ENCODE data around the gene ARHGEF12. TPM values are rescaled to one million over a fixed set of nuclear protein-coding genes. Genes with fewer than 3 reads are reported as not detected.

Gene ARHGEF12
- total RNA-seq, 4 donors from 2014 or later: 75.9 to 116 (median 94.3) TPM

- intact Hi-C loops (cut with DNase I; ENCODE audit: low total_unique reads) (no loop called here), in situ Hi-C loops (cut with MboI; ENCODE audit: low pct_ligation_motif_present in 1 of 4, low pct_unique_long_range_greater_than_20kb in 1 of 4, low sequenced_read_pairs in 3 of 4) (no loop called here)
- H3K27me3 ChIP-seq: no peaks in the 10 kb centered on the region
- H3K36me3 ChIP-seq: peaks cover 0 to 11% (median 0%) of the 10 kb centered on the region in 4 donors
- TF ChIP-seq POLR2AphosphoS5 (IDR thresholded peaks at IDR 0.05) (no peak), POLR2A (IDR thresholded peaks at IDR 0.05) (no peak), EP300 (IDR thresholded peaks at IDR 0.05; ENCODE audit: low read depth) (no peak), CTCF (IDR thresholded peaks at IDR 0.05) (no peak)
- 86 to 88% methylated on average over 5 of the region's 5 CpGs for WGBS, 2 donors (ENCODE audit: low coverage in 1 of 2)
- DNase-seq: no peak
- H3K4me1 ChIP-seq: peaks cover 0 to 10% (median 0%) of the 10 kb centered on the region in 4 donors
- no peaks in the 10 kb centered on the region for H3K9me3 ChIP-seq
- H3K4me3 ChIP-seq: no peak overlapping the region
- H3K27ac ChIP-seq: no peak overlapping the region
Observed at GRCh38 chr11:120409655-120410054, 73.4 kb downstream of the ARHGEF12 start.

DNA sequence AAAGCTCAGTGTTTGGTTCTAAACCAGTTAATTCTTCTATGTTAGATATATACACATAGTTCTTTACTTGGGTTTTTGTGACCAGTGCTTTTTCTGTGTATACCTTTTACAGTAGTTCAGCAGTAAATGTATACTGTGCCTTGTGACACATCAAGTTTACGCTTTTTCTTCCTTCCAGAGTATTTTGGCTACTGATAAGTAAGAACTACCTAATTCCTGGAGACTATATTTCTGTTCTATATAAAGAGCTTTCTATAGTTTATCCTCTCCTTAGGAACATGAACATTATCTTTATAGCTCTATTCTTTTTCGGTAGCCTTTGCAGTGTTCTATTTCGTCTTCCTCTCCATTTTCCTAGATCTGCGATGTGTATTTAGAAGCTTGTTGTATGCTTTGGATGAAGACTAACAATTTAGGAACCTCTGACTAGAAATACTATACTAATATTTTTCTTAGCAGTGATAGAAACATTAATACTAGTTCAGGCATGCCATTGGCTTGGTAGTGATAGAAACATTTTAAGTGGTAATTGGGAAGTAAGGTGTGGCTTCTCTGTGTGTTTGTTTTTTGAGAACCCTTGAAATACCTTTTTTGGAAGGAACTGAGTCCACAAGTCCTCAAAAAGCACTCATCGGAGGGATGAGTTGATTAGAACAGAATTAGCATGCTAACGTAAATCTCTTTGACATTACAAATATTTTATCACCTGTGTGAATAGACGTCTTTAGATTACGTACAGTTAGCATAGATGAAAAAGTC is 74.6 kb downstream of the ARHGEF12 start:
- Histone ChIP-seq H3K36me3 (peaks cover 0 to 11% (median 0%) of the 10 kb centered on the region in 4 donors), H3K9me3 (no peaks in the 10 kb centered on the region), H3K4me3 (no peak overlapping the region), H3K4me1 (peaks cover 0 to 10% (median 0%) of the 10 kb centered on the region in 4 donors), H3K27me3 (no peaks in the 10 kb centered on the region), H3K27ac (no peak overlapping the region)
- WGBS, 2 donors (ENCODE audit: low coverage in 1 of 2): 92 to 95% methylated on average over 8 of the region's 8 CpGs
- DNase-seq: no peak
- in situ Hi-C loops (cut with MboI; ENCODE audit: low pct_ligation_motif_present in 1 of 4, low pct_unique_long_range_greater_than_20kb in 1 of 4, low sequenced_read_pairs in 3 of 4): no loop called here
- intact Hi-C loops (cut with DNase I; ENCODE audit: low total_unique reads): no loop called here
- TF ChIP-seq EP300 (IDR thresholded peaks at IDR 0.05; ENCODE audit: low read depth): no peak
- no peak for TF ChIP-seq POLR2AphosphoS5 (IDR thresholded peaks at IDR 0.05)

GRCh38 chr11:120413480-120413879 is 77.3 kb downstream of the ARHGEF12 start:
- intact Hi-C loops (cut with DNase I; ENCODE audit: low total_unique reads) (no loop called here), in situ Hi-C loops (cut with MboI; ENCODE audit: low pct_ligation_motif_present in 1 of 4, low pct_unique_long_range_greater_than_20kb in 1 of 4, low sequenced_read_pairs in 3 of 4) (no loop called here)
- TF ChIP-seq POLR2AphosphoS5 (IDR thresholded peaks at IDR 0.05): no peak
- no peak for TF ChIP-seq EP300 (IDR thresholded peaks at IDR 0.05; ENCODE audit: low read depth)
- no peak for TF ChIP-seq POLR2A (IDR thresholded peaks at IDR 0.05)
- TF ChIP-seq CTCF (IDR thresholded peaks at IDR 0.05): no peak
- Histone ChIP-seq H3K27me3 (no peaks in the 10 kb centered on the region), H3K27ac (no peak overlapping the region), H3K9me3 (no peaks in the 10 kb centered on the region), H3K4me1 (peaks cover 0 to 10% (median 0%) of the 10 kb centered on the region in 4 donors), H3K4me3 (no peak overlapping the region), H3K36me3 (peaks cover 0 to 11% (median 0%) of the 10 kb centered on the region in 4 donors)
- no peak for DNase-seq

- Histone ChIP-seq H3K4me1 (peaks cover 0 to 11% (median 3%) of the 10 kb centered on the region in 4 donors), H3K9me3 (no peaks in the 10 kb centered on the region), H3K36me3 (no peaks in the 10 kb centered on the region), H3K27ac (no peak overlapping the region), H3K27me3 (no peaks in the 10 kb centered on the region), H3K4me3 (no peak overlapping the region)
- in situ Hi-C loops (cut with MboI; ENCODE audit: low pct_ligation_motif_present in 1 of 4, low pct_unique_long_range_greater_than_20kb in 1 of 4, low sequenced_read_pairs in 3 of 4): no loop called here
- DNase-seq: no peak
- intact Hi-C loops (cut with DNase I; ENCODE audit: low total_unique reads): no loop called here
- WGBS, 2 donors (ENCODE audit: low coverage in 1 of 2): 93 to 100% methylated on average over 2 to 4 of the region's 4 CpGs
- TF ChIP-seq CTCF (IDR thresholded peaks at IDR 0.05) (no peak), EP300 (IDR thresholded peaks at IDR 0.05; ENCODE audit: low read depth) (no peak), POLR2A (IDR thresholded peaks at IDR 0.05) (no peak), POLR2AphosphoS5 (IDR thresholded peaks at IDR 0.05) (no peak)
Observed at GRCh38 chr11:120420572-120420971, 84.4 kb downstream of the ARHGEF12 start.

Data from transverse colon (tissue), 4 donors.